ENCODE data around the gene CALM3. TPM values are rescaled to one million over a fixed set of nuclear protein-coding genes. Genes with fewer than 3 reads are reported as not detected.

Gene CALM3
- polyA plus RNA-seq, 6 donors from 2014 or later = 106 to 118 (median 112) TPM

DNA sequence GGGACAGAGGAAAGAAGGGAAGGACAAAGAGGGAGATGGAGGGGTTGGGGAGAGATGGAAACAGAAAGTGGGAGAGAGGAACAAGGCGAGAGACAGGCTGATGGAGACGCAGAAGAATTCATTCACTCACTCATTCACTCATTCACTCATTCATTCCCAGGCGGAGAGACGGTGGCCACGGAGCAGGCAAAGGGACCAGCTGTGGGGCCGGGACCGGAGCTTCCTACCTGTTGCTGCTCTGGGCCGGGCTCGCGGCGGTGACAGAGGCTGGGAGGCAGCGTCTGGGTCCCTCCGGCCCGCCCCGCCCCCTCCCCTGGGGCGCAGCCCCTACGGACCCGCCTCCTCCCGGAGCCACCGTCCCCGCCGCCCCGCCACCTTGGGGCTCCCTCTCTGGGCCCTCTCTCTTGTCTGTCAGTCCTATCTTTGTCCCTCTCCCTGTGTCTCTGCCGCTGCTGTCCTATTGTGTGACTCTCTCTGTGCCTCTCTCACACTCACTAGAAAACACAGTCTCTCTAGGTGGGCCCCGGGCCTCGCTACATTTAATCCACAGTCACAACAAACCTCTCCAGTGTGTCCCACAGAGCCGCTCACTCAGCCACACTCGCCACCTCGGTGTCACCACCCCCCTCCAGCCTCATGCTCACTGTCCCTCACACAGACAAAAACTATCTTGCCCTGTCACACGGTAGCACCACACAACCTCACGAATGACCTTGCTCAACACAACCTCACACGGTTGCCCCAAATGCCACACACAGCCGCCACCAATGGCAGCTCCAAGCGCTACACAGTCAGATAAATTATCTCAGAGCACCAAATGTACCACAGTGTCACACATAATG, 35.0 kb downstream of the CALM3 start, which contains the start of gene GNG8:
Gene GNG8 (minus strand): TSS at position 283 of the 842 bp plus-strand sequence. CDS start 1,520 bp downstream, outside the sequence.
- H3K27me3 Mint-ChIP-seq = peaks cover 4 to 11% (median 8%) of the 10 kb centered on the region in 3 donors
- DNase-seq (no peak), ATAC-seq (ENCODE audit: low read depth in 2 of 2) (no peak)

DNA sequence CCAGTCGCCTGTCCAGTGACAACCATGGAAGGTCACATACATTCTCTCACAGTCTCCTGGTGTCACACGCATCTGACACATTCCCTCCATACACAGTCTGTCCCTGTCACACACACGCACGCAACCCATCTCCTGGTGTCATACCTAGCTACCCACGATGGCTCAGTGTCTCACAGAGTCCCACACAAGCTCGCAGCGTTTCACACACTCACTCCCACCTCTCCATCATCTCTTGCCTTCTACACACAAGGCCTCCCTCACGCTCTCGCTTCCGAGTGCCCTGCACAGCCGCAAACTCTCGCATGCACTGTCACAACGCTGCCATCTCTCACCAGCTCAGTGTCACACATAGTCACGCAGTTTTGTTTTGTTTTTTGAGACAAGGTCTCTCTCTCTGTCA, 36.1 kb downstream of the CALM3 start:
- Mint-ChIP-seq H3K4me3 (no peak overlapping the region), H3K4me1 (peaks cover 0 to 36% (median 14%) of the 10 kb centered on the region in 3 donors), H3K27me3 (peaks cover 8 to 11% (median 9%) of the 10 kb centered on the region in 3 donors), H3K36me3 (no peaks in the 10 kb centered on the region), H3K27ac (no peak overlapping the region), H3K9me3 (no peaks in the 10 kb centered on the region)
- ATAC-seq (ENCODE audit: low read depth in 2 of 2) (no peak), DNase-seq (no peak)

More for the DNA sequence above, 35.0 kb downstream of the CALM3 start, which contains the start of gene GNG8:
- Mint-ChIP-seq H3K27ac (peak within 1 kb of the TSS in 5 of 6 donors; percentile 78 to 91 (median 80)), H3K4me1 (peaks cover 0 to 39% (median 18%) of the 10 kb centered on the region in 3 donors), H3K9me3 (no peaks in the 10 kb centered on the region), H3K36me3 (no peaks in the 10 kb centered on the region), H3K4me3 (peak within 1 kb of the TSS in 7 of 8 donors; percentile 32 to 94 (median 74))

DNA sequence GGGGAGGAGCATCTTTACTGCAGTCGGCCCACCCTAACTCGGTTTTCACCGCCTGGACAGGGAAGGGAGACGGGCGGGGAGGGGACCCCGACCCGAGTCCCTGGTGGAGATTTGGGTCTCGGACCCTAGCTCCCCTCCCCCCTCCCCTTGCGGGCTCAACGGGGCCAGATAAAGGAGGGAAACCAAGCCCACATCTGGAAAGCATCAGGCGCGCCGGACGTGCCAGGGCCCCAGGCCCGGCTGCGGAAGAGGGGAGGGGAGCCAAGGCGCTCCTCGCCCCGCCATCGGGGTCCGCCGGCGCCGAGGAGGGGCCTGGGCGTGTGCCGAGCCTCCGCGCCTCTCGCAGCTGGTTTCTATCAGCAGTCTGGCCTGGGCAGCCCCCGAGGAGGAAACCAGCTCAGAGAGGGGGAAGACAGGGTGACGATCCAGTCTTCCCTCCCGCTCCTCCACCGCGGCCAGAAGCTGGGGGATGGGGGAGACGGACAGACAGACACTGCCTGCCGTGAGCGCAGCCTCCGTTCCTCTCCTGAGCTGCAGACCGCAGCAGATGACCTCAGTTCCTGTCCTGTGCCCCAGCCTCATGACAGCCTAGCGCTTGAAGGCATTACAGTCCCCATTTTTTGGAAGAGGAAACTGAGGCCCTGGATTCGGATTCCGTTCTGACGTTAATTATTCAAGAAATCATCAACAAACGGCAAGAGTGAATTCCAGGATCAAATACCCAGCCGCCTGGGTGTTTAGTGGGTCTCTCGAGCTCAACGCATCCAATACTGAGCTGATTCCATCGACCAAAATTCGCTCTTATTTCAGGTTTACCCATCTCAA, 38.4 kb downstream of the CALM3 start:
- no peaks in the 10 kb centered on the region for H3K36me3 Mint-ChIP-seq
- H3K9me3 Mint-ChIP-seq = no peaks in the 10 kb centered on the region
- peaks cover 13 to 20% (median 19%) of the 10 kb centered on the region in 3 donors for H3K27me3 Mint-ChIP-seq
- H3K27ac Mint-ChIP-seq = peak overlapping the region in 2 of 6 donors; percentile 18 to 57
- H3K4me1 Mint-ChIP-seq = peaks cover 0 to 18% (median 4%) of the 10 kb centered on the region in 3 donors
- DNase-seq = no peak
- no peak for ATAC-seq (ENCODE audit: low read depth in 2 of 2)
- peak overlapping the region in 4 of 8 donors; percentile 41 to 88 (median 74) for H3K4me3 Mint-ChIP-seq

DNA sequence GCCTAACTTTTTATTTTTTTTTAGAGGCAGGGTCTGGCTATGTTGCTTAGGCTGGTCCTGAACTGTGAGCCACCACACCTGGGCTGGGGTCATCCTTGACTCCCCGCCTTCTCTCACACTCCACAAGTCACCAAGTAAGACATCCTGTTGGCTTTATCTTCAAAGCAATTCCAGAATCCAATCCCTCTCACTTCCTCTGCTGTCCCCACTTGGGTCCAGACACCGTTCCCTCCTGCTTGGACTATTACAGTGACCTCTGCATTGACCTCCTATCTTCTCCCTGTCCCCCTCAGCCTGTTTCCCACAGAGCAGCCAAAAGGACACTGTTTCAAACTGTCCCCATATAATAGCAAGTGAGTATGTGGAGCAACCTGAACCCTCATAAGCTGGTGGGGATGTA, 39.5 kb downstream of the CALM3 start:
- Mint-ChIP-seq H3K9me3 (peaks cover 0 to 3% (median 2%) of the 10 kb centered on the region in 7 donors), H3K27me3 (peaks cover 16 to 24% (median 19%) of the 10 kb centered on the region in 3 donors), H3K4me1 (peaks cover 0 to 10% (median 4%) of the 10 kb centered on the region in 3 donors), H3K4me3 (peak overlapping the region in 4 of 8 donors; percentile 57 to 75 (median 70)), H3K27ac (peak overlapping the region in 1 of 6 donors; percentile 82), H3K36me3 (peaks cover 0 to 2% of the 10 kb centered on the region in 2 donors)
- DNase-seq (no peak), ATAC-seq (ENCODE audit: low read depth in 2 of 2) (no peak)

DNA sequence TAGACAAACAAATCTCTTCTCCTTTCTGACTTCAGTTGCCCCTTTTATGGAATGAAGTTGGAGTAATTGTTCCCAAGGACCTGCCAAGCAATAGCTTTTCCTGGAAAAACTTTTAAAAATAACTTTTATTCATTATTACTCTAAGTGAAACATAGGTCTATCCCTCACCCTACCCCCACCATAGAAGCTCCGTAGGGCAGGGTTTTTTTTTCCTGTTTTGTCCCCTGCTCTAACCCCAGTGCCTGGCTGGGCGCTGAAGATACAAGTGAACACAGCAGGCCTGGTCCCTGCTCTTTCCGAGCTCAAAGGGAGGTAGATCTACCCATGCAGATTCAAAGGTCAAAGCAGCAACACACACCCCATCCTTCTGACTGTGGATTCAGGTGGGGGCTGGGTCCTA, 43.6 kb downstream of the CALM3 start:
- no peak overlapping the region for H3K4me3 Mint-ChIP-seq
- DNase-seq (no peak), ATAC-seq (ENCODE audit: low read depth in 2 of 2) (no peak)
- peaks cover 0 to 28% (median 20%) of the 10 kb centered on the region in 7 donors for H3K9me3 Mint-ChIP-seq
- H3K36me3 Mint-ChIP-seq = peaks cover 4 to 11% of the 10 kb centered on the region in 2 donors
- H3K27ac Mint-ChIP-seq = no peak overlapping the region
- peaks cover 4 to 10% (median 9%) of the 10 kb centered on the region in 3 donors for H3K4me1 Mint-ChIP-seq
- peaks cover 33 to 51% (median 34%) of the 10 kb centered on the region in 3 donors for H3K27me3 Mint-ChIP-seq

DNA sequence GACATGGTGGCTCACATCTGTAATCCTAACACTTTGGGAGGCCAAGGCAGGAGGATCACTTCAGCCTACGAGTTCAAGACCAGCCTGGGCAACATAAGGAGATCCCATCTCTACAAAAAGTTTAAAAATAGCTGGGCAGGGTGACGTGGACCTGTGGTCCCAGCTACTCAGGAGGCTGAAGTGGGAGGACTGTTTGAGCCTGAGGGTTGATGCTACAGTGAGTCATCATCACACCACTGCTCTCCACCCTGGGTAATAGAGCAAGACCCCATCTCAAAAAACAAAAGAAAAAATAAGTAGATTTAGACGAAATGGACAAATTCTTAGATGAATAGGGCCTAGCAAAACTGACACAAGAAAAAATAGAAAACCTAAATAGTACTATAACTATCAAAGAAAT, 45.3 kb downstream of the CALM3 start:
- H3K27me3 Mint-ChIP-seq = peaks cover 38 to 56% (median 42%) of the 10 kb centered on the region in 3 donors
- DNase-seq = no peak
- H3K36me3 Mint-ChIP-seq = peaks cover 4 to 20% of the 10 kb centered on the region in 2 donors
- H3K4me1 Mint-ChIP-seq = peaks cover 5 to 9% (median 9%) of the 10 kb centered on the region in 3 donors
- H3K9me3 Mint-ChIP-seq = peaks cover 0 to 31% (median 25%) of the 10 kb centered on the region in 7 donors
- no peak overlapping the region for H3K4me3 Mint-ChIP-seq
- ATAC-seq (ENCODE audit: low read depth in 2 of 2) = no peak
- H3K27ac Mint-ChIP-seq = no peak overlapping the region

DNA sequence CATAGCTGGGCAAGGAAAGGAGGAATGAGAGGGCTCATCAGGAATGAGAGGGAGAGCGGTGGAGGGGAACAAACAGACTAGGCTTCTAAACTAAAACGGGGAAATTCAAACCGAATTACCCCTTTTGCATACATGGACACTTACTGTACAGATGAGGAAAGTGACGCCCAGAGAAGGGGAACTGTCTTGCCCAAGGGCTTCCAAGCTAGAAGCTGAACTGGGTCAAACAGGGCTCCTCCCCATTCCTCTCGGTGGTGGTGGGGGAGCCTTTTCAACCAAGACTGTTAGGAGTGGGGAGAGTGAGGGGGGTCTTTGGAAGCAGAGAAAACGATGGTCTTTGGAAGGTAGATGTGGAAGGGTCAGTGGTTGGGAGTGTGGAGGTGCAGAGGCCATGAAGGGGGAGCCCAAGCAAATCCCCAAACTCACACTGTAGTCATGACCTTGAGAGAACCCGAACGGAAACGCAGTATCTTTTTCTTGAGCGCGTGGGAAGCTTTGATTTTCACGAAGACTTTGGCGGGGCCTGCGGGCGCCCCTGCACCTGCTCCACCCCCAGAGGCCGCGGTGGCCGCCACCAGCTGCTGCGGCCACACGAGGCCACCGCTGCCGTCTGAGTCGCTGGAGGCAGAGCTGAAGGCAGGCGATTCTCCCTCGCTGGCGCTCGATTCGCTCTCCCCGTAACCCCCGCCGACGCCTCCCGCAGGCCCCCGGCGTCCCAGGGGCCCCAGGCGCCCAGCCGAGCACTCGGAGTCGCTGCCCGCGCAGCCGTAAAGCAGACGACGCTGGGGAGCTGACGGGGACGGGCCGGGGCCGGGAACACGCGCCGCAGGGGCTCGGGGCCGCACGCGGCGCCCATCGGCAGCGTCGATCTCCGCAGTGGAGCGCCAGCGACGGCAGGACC, 47.2 kb downstream of the CALM3 start:
- DNase-seq = no peak
- Mint-ChIP-seq H3K27ac (peak overlapping the region in 3 of 6 donors; percentile 52 to 91 (median 70)), H3K9me3 (peaks cover 0 to 31% (median 25%) of the 10 kb centered on the region in 7 donors), H3K27me3 (peaks cover 47 to 64% (median 48%) of the 10 kb centered on the region in 3 donors), H3K4me1 (peaks cover 5 to 9% (median 9%) of the 10 kb centered on the region in 3 donors), H3K36me3 (peaks cover 4 to 20% of the 10 kb centered on the region in 2 donors), H3K4me3 (peak overlapping the region in 6 of 8 donors; percentile 12 to 77 (median 72))
- ATAC-seq (ENCODE audit: low read depth in 2 of 2) = peak; percentile 42 to 68

DNA sequence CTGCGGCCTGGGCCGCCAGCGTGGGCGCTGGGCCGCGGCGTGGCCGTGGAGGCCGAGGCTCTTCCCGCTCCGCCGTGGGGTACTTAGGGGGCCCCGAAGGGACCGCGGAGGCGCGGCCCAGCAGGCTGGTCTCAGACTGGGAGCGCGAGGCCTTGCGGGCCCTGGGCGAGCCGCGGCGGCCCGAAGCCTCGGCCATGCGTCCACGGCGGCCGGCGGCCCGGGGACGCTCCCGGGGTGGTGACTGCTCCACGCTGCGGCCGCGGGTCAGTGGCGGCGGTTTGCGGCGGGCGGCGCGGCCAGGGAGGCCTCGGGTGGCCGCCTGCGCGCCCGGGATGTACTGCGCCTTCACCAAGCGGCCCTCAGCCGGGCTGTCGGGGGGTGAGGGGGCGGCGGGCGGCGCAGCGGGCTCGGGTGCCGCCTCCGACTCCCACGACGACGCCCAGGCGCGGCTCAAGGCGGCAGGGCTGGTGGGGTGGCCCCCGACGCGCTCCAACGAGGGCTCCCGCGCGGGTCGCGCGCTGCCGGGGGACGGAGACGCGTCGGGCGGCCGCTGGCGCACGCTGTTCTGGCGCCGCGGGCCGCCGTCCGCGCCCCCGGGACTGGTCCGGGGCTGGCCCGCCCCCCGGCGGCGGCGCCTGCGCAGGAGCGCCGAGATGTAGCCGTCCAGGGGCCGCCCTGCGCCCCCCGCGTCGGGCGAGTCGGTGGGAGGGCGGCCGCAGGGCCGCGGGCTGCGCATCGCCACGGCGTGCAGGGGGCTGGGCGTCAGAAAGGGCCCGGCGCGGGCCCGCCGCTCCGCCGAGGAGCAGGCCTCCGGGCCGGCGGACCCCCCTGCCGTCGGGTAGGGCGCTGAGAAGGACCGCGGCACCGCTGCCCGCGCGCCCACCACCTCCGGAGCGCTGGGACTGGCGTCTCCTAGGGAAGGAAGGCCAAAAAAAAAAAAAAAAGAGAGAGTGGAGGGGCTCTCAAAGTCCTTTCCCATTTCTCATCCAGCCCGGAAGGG, 48.1 kb downstream of the CALM3 start:
- peaks cover 4 to 28% of the 10 kb centered on the region in 2 donors for H3K36me3 Mint-ChIP-seq
- H3K27ac Mint-ChIP-seq = peak overlapping the region in 1 of 6 donors; percentile 96
- H3K9me3 Mint-ChIP-seq = peaks cover 0 to 31% (median 25%) of the 10 kb centered on the region in 7 donors
- H3K4me3 Mint-ChIP-seq = peak overlapping the region in 1 of 8 donors; percentile 76
- peaks cover 5 to 9% (median 9%) of the 10 kb centered on the region in 3 donors for H3K4me1 Mint-ChIP-seq
- DNase-seq (no peak), ATAC-seq (ENCODE audit: low read depth in 2 of 2) (no peak)
- peaks cover 50 to 73% (median 58%) of the 10 kb centered on the region in 3 donors for H3K27me3 Mint-ChIP-seq

DNA sequence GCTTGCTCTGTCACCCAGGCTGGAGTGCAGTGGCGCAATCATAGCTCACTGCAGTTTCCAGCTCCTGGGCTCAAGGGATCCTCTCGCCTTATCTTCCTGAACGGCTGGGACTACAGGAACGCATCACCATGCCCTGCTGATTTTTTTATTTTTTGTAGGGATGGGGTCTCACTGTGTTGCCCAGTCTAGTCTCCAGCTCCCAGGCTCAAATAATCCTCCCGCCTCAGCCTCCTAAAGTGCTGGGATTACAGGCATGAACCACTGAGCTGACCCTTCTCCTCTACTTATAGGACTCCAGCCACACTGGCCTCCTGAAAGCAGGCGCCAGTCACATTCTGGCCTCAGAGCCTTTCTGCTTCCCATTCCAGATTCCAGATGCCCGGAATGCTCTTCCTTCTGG, 49.3 kb downstream of the CALM3 start:
- no peak for ATAC-seq (ENCODE audit: low read depth in 2 of 2)
- H3K9me3 Mint-ChIP-seq = peaks cover 0 to 30% (median 25%) of the 10 kb centered on the region in 7 donors
- DNase-seq = no peak
- H3K27me3 Mint-ChIP-seq = peaks cover 52 to 81% (median 66%) of the 10 kb centered on the region in 3 donors
- H3K4me3 Mint-ChIP-seq = peak overlapping the region in 6 of 8 donors; percentile 7 to 42 (median 12)
- peak overlapping the region in 2 of 6 donors; percentile 53 to 96 for H3K27ac Mint-ChIP-seq
- peaks cover 5 to 9% (median 9%) of the 10 kb centered on the region in 3 donors for H3K4me1 Mint-ChIP-seq
- H3K36me3 Mint-ChIP-seq = peaks cover 4 to 28% of the 10 kb centered on the region in 2 donors

DNA sequence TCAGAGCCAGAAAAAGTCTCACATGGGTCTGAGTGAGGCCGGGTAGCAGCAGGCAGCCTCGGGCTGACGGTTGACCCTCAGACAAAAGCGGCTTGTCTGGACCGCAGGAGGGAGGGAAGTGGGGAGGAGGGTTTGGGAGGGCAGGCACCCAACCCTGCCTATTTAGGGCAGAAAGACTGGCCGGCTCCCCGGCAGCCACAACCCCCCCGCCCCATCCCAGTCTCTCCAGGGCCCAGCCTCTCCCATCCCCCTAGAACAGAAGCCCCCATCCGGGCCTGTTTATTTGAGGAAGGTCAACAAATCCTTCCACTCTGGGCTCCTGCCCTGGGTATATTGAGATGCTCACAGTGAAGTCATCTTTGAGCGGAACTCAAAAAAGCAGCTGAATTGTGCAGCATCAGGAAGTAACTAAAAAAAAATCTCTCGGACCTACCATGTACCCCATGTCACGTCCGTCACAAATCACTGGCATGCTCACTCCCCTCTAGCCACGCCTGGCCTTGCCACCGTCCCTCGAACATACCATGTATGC, 53.6 kb downstream of the CALM3 start:
- H3K4me3 Mint-ChIP-seq = peak overlapping the region in 1 of 8 donors; percentile 56
- H3K36me3 Mint-ChIP-seq = peaks cover 0 to 16% of the 10 kb centered on the region in 2 donors
- DNase-seq (no peak), ATAC-seq (ENCODE audit: low read depth in 2 of 2) (no peak)
- peaks cover 11 to 17% (median 12%) of the 10 kb centered on the region in 3 donors for H3K4me1 Mint-ChIP-seq
- H3K27me3 Mint-ChIP-seq = peaks cover 45 to 74% (median 73%) of the 10 kb centered on the region in 3 donors
- H3K27ac Mint-ChIP-seq = no peak overlapping the region
- H3K9me3 Mint-ChIP-seq = peaks cover 0 to 5% (median 4%) of the 10 kb centered on the region in 7 donors

DNA sequence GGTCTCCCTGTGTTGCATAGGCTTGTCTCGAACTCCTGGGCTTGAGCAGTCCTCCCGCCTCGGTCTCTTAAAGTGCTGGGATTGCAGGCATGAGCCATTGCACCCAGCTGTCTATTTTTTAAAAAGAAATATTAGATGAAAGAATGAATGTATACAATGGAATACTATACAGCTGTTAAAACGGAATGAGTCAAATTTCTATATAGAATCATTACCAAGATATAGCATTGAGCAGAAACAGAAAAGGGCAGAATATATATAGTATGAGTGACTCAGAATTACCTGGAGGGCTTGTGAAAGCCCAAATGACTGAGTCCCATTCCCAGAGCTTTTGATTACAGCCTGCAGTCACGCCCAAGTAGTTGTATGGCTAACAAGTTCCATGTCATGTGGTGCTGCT, 55.4 kb downstream of the CALM3 start:
- H3K27ac Mint-ChIP-seq = no peak overlapping the region
- peaks cover 38 to 60% (median 59%) of the 10 kb centered on the region in 3 donors for H3K27me3 Mint-ChIP-seq
- peaks cover 15 to 21% (median 18%) of the 10 kb centered on the region in 3 donors for H3K4me1 Mint-ChIP-seq
- no peak for DNase-seq
- no peak for ATAC-seq (ENCODE audit: low read depth in 2 of 2)
- H3K9me3 Mint-ChIP-seq = no peaks in the 10 kb centered on the region
- peak overlapping the region in 1 of 8 donors; percentile 79 for H3K4me3 Mint-ChIP-seq
- peaks cover 0 to 8% of the 10 kb centered on the region in 2 donors for H3K36me3 Mint-ChIP-seq

Data from naive B cell (primary cell).